GM10847 (cell line): ENCODE data around the gene SS18L1.

Experiments
- POLR2A ChIP-seq: IDR thresholded peaks from 2 replicates; pipeline ENCODE4 v1.6.1; 2011; ENCODE audit not compliant: insufficient read length; ENCODE audit errors: extremely low read depth

The SS18L1 gene

DNA sequence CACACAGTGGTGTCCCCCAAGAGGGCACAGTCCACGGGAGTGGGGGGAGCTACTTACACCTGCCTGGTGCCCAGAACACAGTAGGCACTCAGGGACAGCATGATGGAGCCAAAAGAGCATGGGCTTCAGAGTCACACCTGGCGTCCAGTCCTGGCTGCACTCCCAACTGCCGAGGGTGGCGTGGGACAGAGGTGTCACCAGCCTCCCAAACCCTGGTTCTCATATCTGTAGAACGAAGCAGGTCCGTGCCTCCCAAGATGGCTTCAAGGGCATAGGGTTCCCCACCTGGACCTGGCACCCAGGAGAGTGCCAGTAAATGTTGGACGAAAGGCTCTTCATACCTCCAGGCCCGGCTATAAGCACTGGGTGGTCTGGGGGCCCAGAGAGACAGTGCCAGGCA, 67.6 kb downstream of the SS18L1 start:
- no peak for TF ChIP-seq POLR2A

DNA sequence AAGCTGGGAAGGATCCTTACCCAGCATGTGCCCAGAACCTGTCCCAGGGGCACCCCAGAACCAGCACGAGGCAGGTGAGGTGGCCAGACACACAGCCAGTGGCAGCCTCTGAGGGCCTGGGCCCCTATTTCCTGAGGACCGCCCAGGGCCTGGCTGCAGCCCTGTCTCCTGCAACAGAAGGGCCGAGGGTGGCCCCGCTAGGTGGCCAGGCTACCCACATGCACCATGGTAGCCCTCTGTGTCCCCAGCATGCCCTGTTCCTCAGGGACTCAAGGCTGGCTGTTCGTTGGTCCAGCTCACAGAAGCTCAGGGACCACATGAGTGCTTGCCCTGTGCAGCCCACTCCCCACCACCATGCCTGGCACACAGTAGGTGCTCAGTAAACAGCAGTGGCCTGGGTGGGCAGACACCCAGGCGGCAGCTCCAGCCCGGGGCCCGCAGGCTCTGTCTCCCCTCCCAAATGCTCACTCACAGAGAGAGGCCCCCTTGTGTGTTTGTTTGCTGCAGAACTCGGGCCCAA, 68.3 kb downstream of the SS18L1 start:
- no peak for TF ChIP-seq POLR2A

DNA sequence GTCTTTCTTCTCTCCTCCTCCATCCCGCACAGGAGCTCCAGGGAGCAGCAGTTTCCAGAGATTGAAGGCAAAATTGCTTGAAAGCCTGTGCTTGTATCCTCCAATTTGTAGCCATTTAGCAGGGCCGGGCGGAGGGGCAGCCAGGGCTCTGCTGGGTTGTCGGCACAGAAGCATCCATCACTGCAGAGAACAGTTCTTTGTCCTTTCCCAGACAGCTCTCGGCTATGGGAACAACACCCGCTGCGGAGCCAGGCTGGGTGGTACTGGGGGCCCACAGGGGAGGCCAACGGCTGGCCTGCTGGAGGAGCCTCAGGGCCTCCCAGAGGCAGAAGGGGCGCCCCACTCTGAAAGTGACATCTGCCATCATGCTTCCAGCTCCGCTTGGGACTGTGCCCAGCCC, 68.7 kb downstream of the SS18L1 start:
- no peak for TF ChIP-seq POLR2A

DNA sequence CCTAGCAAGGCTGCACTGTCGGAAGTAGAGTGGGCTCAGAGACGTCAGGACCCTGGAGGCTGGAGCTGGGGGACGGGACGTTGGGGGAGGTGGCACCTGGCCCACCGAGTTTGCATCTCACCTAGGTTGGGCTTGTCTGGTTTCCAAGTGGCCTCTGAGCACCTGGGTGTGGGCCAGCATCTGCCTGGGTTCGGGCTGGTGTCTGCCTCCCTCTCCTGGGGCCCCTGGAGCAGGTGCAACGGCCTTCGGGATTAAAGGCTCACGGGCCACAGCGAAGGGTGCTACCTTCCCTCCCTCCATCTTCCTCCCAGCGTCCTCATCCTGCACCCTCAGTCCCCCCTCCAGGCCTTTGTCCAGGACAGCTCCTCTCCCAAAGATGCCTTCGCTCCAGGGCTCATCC, 70.5 kb downstream of the SS18L1 start:
- no peak for TF ChIP-seq POLR2A

DNA sequence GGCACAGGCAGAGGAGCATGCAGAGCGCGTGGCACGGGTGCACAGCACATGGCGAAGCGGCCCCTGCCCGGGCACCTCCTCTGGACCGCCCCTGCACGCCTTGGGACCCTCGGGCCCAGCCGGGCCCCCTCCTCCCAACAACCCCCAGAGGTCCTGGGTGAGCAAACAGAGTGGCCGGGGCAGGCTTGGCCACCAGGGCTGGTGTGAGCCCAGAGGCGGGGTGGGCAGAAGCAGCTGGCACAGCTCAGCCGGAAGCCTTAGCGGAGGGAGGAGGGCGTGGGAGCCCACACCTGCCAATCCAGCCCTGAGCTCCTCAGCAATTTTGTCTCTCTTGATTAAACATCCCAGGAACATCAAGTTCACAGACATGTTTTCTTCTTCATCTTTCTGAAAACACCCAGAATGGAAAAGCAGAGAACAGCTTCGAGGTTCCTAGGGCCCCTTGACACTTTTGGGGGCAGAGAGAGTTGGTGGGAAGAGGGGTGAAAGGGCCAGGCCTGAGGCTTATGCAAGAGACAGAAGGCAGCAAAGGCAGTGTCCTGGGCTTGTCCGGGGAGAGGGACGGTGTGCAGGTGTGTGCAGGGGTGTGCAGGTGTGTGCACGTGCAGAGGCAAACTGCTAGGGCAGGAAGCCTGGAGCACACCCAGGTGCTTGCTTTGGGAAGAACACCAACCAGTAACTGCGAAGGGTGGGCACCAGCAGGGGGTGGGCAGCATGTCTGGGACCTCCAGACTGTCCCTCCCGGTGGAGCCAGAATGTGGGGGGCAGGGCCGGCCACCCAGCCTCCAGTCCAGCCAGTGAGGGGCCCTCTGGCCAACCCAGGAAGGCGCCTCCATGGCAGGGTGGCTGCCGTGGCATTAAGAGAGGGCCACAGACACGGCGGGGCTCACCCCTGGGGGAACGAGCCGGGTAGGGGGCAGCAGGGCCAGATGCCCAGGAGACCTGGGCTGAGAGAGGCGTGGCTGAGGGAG, 71.7 kb downstream of the SS18L1 start:
- TF ChIP-seq POLR2A, result no peak

DNA sequence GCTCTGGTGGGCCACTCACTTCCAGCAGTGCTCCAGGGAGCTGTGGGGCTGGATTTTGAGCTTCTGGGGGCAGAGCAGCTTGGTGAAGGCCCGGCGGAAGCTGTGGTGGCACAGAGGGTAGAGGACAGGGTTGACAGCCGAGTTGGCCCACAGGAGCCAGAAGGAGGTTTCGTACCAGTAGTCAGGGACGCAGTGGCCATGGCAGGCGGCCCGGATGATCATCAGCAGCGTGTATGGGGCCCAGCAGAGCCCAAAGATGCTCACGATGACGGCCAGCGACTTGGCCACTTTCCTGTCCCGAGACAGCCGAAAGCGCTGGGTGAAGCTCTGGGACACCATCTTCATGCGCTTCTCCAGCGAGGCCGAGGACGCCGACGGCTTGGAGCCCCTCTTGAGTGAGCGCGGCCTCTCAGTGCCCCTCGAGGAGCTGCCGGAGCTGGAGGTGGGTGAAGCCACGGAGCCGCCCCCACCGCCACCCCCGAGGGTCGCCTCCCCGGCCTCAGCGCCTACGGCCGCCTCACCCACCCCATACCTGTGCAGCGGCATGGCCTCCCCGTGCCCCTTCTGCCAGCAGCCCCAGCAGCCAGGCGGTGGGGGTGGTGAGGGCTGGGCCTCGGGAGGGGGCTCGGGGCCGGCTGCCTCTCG, 72.5 kb downstream of the SS18L1 start:
- no peak for TF ChIP-seq POLR2A

DNA sequence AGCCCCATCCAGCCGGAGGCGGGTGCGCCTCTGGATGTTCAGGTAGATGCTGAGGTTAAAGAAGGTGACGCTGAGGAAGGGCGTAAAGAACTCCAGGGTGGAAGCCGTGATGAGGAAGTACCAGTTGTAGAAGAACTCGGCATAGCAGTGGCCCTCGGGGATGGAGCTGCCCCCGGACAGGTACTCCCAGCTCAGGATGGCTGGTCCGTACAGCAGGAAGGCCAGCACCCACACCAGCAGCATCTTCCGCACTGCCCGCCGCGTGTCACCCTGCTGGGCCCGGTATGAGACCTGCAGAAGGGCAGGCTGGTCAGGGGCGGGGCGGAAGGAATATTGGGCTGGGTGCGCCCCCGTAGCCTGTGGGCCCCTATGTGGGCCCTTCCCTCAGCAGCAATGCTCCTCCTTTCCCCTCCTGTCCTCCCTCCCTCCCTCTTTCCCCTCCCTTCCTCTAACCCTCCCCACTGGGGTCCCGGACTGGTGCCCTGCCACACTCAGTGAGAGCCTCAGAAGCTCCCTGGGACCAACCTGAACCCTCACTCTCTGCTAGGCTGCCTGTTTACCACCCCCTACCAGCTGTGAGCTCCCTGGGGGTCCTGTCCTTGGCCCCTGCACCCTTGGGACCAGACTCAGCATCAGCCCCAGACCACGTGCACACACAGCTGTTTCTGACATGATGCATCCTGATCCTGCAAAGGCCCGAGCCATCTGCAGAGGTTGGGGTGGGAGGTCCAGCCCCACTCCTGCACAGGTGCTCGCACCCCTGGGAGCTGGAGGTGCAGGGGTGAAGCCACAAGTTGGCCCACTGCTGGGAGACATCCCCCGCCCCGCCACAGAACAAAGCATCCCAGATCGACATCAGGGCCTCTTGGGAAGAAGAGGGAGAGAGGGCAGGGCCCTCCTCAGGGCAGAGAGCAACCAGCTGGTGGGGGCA, 73.3 kb downstream of the SS18L1 start:
- TF ChIP-seq POLR2A, result no peak

DNA sequence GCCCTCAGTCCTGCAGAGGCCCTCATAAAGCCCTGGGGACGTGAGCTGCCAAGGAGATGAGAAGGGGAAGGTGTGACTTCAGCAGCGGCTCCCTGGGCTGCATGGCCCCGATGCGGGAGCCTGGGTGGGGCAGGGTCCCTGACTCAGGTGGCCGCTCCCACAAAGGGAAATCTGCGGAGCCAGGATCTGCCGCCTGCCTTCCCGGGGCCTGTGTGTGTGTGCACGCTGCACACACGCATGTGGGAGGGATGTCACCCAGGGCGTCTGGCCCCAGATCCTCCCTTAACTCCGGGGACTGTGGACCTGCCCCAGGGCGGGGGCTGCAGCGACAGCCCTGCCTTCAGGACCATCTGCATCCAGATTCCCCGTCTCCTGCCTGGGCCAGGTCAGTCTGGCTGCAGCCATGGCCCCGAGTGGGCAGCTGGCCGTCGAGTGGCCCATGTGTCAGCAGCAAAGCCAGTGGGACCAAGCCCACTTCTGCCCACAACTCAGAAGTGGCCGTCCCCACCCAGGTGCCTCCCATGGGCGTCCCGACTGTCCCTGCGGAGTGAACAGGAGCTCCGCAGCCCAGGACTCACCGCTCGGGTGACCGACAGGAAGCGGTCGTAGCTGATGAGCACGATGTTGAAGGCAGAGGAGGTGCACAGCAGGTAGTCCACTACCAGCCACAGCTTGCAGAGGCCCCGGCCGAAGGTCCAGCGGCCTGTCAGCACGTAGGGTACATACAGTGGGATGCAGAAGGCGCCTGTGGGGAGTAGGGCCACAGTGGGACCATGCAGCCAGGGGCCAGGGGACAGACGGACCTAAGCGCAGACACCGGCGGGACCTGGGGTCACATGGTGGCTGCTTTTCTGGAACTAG, 74.6 kb downstream of the SS18L1 start:
- no peak for TF ChIP-seq POLR2A

DNA sequence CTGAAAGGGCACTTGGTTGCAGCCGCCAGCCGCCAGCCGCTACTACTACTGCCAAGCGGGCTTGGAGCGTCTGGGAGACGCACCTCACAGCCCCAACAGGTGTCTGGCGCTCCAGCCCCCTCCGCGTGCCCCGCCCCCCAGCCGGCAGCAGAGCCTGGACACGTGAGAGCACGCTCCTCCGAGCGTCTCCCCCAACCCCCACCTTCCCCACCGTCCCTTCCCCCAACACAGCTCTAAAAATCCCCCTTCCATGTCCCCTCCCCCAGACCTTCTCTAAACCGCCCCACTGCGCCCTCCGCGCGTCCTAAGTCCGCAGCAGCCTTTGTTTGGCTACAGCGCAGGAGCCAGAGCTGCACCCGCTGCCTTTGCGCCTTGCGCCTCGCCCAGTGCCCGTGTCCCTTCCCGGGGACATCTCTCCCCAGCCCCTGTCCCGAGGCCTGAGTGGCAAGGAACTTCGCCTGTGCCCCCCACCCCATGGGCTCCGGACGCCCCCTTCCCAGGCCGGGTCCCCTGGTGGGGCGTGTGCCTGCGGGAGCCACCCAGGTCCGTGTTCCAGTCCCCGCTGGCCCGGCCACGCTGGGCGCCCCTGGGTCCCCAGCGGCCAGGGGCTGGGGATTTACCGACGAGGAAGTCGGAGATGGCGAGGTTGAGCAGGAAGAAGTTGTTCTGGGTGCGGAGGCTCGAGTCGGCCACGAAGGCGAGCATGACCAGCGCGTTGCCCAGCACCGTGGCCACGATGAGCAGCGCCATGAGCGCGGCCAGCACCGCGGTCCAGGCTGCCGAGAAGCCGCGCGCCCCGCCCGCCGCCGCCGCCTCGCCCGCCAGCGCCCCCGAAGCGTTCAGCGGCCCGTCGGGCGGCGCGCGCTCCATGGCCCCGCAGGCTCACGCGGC, 75.8 kb downstream of the SS18L1 start:
- TF ChIP-seq POLR2A, result no peak

DNA sequence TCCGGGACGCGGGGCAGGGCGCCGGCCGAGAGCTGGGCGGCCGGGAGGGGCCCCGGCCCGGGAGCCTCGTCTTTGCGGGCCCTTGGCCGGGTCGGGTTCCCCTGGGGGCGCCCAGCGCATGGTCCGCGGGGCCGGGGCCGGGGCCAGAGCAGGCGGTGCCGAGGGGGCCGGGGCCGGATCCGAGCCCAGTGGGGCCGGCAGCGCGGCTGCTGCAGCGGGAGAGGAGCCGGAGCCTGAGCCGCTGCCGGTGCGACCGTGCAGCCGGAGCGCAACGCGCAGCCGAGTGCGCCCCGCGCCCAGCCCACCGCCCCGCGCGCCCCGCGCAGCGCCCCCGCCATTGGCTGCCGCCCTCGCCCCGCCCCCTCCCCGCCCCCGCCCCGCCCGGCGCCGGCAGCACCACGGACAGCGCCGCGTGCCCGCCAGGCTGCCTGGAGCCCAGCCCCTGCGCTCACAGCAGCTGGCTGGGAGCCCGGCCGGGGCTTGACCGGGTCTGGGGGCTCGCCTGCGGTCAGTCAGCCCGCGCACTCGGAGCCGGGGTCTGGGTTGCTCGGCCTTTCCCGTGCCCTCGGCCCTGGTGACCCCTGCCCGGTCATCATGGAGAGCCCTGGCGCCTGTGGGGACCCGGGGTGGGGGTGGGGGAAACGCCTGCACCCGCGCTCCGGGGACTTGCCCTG, 76.6 kb downstream of the SS18L1 start, which contains the start of gene HRH3:
Gene HRH3, minus strand, starts transcription at position 287 of the 674 bp plus-strand sequence. CDS start 308 bp downstream, outside the sequence.
- no peak for TF ChIP-seq POLR2A

DNA sequence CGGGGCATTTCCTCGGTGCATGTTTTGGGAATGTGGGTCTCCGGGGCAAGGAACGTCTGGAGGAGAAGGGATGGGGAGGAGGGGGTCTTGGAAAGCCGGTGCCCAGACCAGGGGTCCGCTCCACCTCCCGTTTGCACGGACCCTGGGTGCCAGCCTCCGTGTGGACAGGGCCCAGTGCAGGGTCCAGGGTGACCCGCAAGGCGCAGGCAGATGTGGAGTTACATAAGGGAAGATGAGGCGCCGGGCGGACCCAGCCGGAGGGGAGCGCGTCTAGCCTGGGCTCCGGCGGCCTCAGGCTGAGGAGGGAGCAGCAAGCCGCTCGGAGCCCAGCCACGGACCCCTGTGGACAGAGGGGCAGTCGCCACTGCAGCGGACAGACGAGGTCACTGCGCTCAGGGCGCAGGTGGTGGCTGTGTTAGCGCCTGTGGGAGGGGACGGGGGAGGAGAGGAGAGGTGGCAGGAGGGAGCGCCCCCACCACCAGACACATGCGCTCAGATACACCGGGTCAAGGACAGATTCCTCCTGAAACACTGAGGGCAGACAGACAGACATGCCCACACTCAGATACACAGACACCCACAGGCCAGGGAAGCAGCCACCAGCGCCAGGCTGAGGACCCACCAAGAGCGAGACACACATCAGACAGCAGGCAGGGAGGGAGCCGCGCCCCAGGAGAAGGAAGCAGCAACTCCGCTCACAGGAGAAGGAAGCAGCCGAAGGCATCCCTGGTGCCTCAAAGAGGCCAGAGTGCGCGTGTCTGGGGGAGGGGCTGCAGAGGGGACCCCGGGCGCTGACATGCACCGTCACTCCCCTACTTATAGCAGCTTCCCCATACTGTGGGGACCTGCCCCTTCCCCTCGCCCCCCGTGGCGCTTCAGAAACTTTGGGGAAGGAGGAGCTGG, 77.3 kb downstream of the SS18L1 start:
- no peak for TF ChIP-seq POLR2A
